Activated CD4-positive, alpha-beta T cell treated with anti-CD3 and anti-CD28 coated beads, Interleukin-2, amount 50 U/mL, for 48 hours (primary cell): ENCODE data around the gene PLAC8L1.
"Not testable (repeated sequence)": the region's sequence is repeated elsewhere in the genome, so short reads cannot be mapped to it uniquely, and the experiment has no call there.

Source experiments
- DNase-seq, 2 experiments: peaks; one replicate each; pipeline ENCODE4 v3.0.0-alpha.2; 2020

Gene PLAC8L1

GRCh38 chr5:146105477-146105876, at the start of gene PLAC8L1:
Gene PLAC8L1, minus strand, starts transcription at chr5:146105577. Its CDS starts 1,266 bp downstream, at chr5:146104311.
- DNase-seq = no peak

GRCh38 chr5:146151970-146152369, 46.6 kb upstream of the PLAC8L1 start:
- no peak for DNase-seq

GRCh38 chr5:146137967-146138403, 32.6 kb upstream of the PLAC8L1 start:
- no peak for DNase-seq

GRCh38 chr5:146130440-146131045, 25.2 kb upstream of the PLAC8L1 start:
- no peak for DNase-seq

GRCh38 chr5:146126068-146126467, 20.7 kb upstream of the PLAC8L1 start:
- no peak for DNase-seq

- no peak for DNase-seq
These were observed 19.2 kb upstream of the PLAC8L1 start for GRCh38 chr5:146124580-146124979.

GRCh38 chr5:146121451-146121850, 16.1 kb upstream of the PLAC8L1 start:
- not testable (repeated sequence) for DNase-seq

GRCh38 chr5:146118322-146118721, 12.9 kb upstream of the PLAC8L1 start:
- no peak for DNase-seq

- DNase-seq = not testable (repeated sequence)
These were observed 11.8 kb upstream of the PLAC8L1 start for GRCh38 chr5:146117216-146117615.

- no peak for DNase-seq
These were observed 11.0 kb upstream of the PLAC8L1 start for GRCh38 chr5:146116361-146116760.

- no peak for DNase-seq
These were observed 7.1 kb upstream of the PLAC8L1 start for GRCh38 chr5:146112476-146112875.

GRCh38 chr5:146111409-146111808, 6.0 kb upstream of the PLAC8L1 start:
- DNase-seq = no peak

- DNase-seq = no peak
These were observed 4.0 kb upstream of the PLAC8L1 start for GRCh38 chr5:146109379-146109778.

- not testable (repeated sequence) for DNase-seq
These were observed 3.5 kb upstream of the PLAC8L1 start for GRCh38 chr5:146108870-146109269.

- DNase-seq = no peak
These were observed 2.5 kb upstream of the PLAC8L1 start for GRCh38 chr5:146107901-146108300.

GRCh38 chr5:146103594-146103993, 1.8 kb downstream of the PLAC8L1 start:
- DNase-seq = no peak

- no peak for DNase-seq
These were observed 3.7 kb downstream of the PLAC8L1 start for GRCh38 chr5:146101646-146102045.

GRCh38 chr5:146098047-146098446, 7.3 kb downstream of the PLAC8L1 start:
- no peak for DNase-seq

- no peak for DNase-seq
These were observed 13.5 kb downstream of the PLAC8L1 start for GRCh38 chr5:146091881-146092280.

GRCh38 chr5:146089287-146089686, 16.1 kb downstream of the PLAC8L1 start:
- DNase-seq = no peak

GRCh38 chr5:146088098-146088497, 17.3 kb downstream of the PLAC8L1 start:
- no peak for DNase-seq

- DNase-seq = no peak
These were observed 21.0 kb downstream of the PLAC8L1 start for GRCh38 chr5:146084376-146084775.

GRCh38 chr5:146082798-146083197, 22.6 kb downstream of the PLAC8L1 start:
- DNase-seq = no peak

- no peak for DNase-seq
These were observed 23.8 kb downstream of the PLAC8L1 start for GRCh38 chr5:146081556-146081955.

GRCh38 chr5:146079695-146080373, 25.5 kb downstream of the PLAC8L1 start:
- DNase-seq = no peak
